NCI-H446 treated with DMSO at 0.1 percent for 48 hours (cell line): ENCODE data around the gene FRMD3.

Experiments
- DNase-seq: peaks from one replicate; lab custom pipeline; 2025; lab: John Stamatoyannopoulos, UW

Gene FRMD3

DNA sequence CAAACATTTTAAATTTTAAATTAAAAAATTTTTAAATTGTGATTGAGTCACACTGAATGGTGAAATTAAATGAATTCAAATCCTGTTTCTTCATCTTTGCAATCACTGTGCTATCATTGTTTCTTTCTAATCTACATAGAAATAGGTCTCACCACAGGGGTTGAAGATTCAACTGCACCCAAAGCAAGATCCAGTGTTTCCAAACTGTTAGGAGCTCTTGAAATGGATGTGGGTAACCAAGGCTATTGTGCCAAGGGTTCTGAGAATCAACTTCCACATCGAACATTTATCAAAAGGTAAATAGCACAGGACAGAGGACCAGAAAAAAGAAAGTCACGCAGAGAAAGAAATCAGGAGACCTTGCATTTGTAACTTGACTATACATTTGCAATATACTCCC is 302.7 kb downstream of the FRMD3 start:
- DNase-seq: no peak

GRCh38 chr9:83234541-83234940 is 303.7 kb downstream of the FRMD3 start:
- DNase-seq: peak; percentile 8

DNA sequence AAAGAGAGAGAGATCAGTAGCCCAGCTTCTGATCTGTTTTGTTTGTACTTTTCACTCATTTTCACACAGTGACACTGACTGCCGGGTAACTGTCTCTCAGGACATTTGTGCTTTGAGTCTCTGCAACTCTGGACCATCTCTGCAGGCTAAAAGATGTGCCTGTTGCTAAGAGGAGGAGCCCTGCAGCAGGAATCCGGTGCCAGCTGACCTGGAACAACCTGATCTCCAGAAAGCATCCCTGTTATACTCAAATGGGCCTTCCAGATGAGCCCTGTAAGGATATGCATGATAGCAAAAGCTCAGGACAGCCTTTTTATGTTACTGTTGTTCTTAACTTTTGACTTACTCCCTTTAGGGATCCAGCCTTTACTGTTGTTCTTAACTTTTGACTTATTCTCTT is 304.6 kb downstream of the FRMD3 start:
- no peak for DNase-seq

DNA sequence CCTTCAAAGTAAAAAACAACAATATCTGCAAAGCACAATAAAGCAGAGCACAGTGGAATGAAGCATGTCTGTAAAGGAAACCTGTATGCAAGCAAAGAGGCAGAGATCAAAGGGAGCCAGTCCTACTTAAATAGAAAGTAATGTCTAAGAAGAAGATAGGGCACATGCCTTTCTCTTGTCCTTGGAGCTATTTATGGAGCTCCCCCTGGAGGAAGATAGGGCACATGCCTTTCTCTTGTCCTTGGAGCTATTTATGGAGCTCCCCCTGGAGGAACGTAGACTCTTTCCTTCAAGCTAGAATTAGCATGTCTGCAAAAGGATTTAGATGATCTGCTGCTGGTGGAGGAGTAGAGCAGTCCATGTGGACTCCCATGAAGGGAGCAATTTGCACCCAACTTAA is 307.2 kb downstream of the FRMD3 start:
- DNase-seq: no peak

DNA sequence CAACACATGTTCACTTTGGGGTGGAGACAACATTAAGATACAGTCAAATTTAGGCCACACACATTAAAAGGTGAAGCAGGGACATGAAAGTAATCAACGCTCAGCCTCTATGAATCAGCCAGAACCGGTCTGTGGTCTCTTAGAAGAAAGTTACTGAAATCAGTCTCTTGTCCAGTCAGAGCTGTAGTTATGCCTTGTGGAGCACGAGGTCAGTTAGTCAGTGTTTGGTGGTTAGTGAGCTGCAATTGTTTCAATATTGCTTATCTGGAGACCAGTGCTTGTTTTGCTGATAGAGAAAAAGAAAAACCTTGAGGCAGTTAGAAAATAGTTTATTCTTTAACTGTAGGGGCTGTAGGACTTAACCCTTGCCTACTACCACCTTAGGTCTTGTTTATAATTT is 317.5 kb downstream of the FRMD3 start:
- DNase-seq: no peak

DNA sequence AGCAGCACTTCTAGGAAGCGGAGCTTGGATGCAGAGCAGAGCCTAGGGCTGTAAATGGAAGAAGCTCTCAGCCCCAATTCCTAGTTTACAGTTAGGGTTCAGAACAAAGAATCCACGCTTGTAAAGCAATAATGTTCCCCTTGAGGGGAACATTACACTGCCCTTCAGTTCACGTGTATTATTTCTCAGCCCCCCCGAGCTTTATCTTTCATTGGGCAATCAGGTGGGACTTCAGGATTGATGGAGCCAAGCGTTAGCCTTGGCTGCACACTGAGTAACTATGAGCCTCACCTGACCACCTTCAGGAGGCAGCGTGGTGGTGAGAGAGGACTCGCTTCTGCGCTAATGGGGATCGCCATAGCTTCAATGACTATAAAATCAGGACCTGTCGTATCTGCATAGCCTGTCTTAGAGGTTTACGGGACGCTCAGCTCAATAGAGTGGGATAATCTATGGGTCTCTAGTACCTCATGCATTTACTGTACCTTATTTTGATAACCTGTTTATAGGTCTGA is 318.2 kb downstream of the FRMD3 start:
- DNase-seq: no peak

DNA sequence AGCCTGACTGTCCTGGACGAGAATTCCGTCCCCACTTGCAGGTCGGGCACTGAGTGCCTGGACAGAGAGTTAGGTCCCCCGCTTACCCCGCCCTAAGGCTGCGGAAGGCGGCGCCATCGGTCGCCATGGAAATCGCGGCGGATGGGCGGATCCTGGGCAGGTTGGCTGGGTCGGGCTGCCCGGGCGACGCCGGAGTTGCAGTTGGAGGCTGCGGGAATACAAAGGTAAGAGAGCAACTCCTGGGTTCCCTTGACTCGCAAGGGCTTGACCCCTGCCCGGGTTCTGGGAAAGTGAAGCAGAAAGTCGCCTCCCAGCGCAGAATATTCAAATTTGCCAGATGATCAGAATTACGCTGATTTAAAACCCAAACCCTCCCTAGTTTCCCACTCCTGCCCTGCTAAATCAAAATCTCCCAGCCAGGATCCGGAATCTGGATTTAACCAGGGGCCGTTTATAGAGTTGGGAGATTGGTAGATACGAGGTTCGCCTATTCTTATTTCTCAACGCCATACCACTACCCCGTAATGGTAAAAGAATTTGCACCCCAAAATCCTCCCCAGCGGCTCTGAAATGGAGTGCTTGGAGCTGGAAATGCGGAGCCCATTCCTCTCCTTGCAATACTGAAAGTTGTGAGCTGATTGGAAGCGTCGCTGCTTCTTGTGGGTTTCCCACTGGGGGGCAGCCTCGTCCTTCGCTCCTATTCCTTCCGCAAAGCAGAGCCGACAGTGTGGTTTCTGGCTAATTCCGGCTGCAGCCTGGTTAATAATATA is 318.9 kb downstream of the FRMD3 start:
- DNase-seq: no peak

GRCh38 chr9:83218411-83219090 is 319.6 kb downstream of the FRMD3 start:
- no peak for DNase-seq

- DNase-seq: peak; percentile 9
These were observed 328.9 kb downstream of the FRMD3 start for GRCh38 chr9:83209188-83209731.

GRCh38 chr9:83208065-83208850 is 329.9 kb downstream of the FRMD3 start:
- DNase-seq: no peak

GRCh38 chr9:83204047-83204446 is 334.2 kb downstream of the FRMD3 start:
- no peak for DNase-seq

DNA sequence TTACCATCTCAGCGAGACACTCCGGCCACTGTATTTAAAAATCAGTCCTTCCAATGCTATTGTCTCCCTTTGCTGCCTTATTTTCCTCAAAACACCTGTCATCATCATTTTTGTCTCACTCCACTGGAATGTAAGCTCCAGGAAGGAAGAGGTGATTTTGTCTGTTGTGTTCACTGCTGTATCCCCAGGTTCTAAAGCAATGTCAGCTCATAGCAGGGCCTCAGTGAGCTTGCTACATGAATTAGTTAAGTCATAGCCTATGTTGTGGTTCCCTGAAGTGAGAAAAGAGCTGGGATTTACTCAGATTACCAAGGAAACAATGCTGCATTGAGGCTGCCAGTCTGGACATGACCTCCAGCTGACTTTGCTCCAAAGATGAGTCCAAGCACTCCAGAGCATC is 337.7 kb downstream of the FRMD3 start:
- DNase-seq: no peak

DNA sequence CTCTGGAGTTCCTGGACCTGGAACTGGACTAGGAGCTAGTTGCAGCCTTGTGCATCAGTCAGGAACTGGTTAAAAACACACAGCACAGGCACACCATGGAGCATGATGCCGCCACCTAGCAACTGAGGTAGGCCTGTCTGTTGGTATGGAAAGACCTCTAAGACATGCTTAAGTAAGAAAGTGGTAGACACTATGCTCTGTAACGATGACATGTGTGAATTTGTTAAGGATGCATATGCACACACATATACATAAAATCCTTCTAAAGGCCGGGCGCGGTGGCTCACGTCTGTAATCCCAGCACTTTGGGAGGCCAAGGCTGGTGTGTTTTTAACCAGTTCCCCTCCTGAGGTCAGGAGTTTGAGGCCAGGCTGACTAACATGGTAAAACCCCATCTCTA is 338.4 kb downstream of the FRMD3 start:
- DNase-seq: no peak

- peak; percentile 44 for DNase-seq
These were observed 339.0 kb downstream of the FRMD3 start for GRCh38 chr9:83199240-83199639.

GRCh38 chr9:83198371-83198770 is 339.8 kb downstream of the FRMD3 start:
- DNase-seq: no peak

DNA sequence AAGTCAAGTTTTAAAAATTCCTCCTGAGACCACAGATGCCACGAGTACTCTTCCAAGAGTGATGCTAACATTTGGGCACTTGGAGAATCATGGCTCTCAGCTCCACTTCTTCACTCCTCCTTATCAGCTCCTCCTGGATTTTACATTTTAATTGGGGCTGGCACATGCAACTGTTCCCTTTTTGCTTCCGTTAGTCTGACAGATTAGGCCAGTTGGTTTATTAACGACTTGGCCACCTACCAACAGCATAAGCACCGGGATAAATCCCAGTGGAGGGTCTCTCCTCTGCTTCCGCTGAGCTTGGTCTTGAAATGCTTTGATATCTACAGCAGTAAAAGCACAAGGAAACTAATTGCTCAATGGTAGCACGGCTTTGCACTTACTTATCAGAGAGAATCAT is 340.6 kb downstream of the FRMD3 start:
- peak; percentile 55 for DNase-seq

- DNase-seq: no peak
These were observed 341.3 kb downstream of the FRMD3 start for GRCh38 chr9:83196946-83197345.
